GM21825 (cell line): Measurements from ENCODE around the gene GPC5.

ENCODE experiments used
- ATAC-seq: cut with Tn5 transposase; IDR thresholded peaks from one replicate; pipeline ENCODE4 v1.9.1; 2021; ENCODE audit warnings: mild to moderate bottlenecking, moderate library complexity; ENCODE audit not compliant: unreplicated experiment

The GPC5 gene

DNA sequence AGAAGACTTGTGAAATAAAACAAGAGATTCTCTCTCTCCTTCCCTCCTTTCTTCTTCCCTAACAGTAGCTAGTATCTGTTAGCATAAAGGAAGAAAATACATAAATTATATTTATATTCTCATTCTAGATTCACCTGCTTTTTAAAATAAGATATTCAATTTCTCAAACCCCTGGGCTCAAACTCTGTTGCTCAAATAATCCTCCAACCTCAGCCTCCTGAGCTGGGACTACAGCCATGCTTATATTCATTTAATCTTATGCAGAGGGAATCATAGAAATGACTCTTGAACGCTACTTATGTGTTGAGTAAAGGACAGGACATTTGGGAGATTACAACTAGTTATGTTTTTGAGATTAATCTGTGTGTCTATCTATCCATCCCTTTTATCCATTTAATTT lies 56.2 kb downstream of the GPC5 start:
- ATAC-seq = no peak

- no peak for ATAC-seq
Measured at GRCh38 chr13:91456837-91457236, 58.4 kb downstream of the GPC5 start.

GRCh38 chr13:91459485-91459884 lies 61.1 kb downstream of the GPC5 start:
- no peak for ATAC-seq

GRCh38 chr13:91464336-91464735 lies 65.9 kb downstream of the GPC5 start:
- no peak for ATAC-seq

DNA sequence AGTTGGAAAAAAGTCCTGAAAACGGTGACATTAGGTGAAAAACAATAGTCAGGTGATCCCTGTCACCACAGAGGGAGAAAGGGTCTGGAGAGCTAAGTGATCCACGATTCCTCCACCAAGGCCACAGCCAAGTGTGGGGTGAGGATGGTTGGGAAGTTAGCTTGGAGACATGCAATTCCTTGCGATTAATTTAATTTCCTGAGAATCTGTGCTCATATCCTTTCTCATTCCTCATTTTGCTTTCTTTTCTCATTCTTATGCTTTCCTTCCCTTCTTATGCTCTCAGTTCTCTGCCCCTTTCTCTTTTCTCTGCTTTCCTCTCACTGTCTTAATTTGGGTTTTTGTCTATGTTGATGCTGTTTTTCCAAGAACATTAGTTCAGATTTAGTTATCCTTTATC lies 68.8 kb downstream of the GPC5 start:
- no peak for ATAC-seq

GRCh38 chr13:91468301-91468700 lies 69.9 kb downstream of the GPC5 start:
- ATAC-seq = no peak

- no peak for ATAC-seq
Measured at GRCh38 chr13:91470084-91470621, 71.7 kb downstream of the GPC5 start.

- ATAC-seq = no peak
Measured at GRCh38 chr13:91470681-91471080, 72.3 kb downstream of the GPC5 start.

DNA sequence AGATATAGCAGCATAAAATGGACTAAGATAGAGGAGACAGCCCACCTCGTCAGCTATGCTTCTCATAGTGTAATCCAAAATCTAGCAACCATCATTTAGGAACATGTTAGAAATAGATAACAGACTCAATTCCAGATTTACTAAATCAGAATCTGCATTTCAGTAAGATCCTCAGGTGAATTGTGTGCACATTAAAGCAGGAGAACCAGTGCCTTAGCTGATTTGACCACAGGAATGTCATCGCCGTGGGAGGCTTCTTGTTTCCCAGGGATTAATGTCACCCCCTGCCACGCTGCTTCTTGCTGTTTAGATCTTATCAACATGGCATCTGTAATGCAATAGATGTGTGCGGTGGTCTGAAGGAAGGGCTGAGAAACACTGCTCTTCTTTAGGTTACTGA lies 84.0 kb downstream of the GPC5 start:
- ATAC-seq = no peak

GRCh38 chr13:91491980-91492379 lies 93.6 kb downstream of the GPC5 start:
- no peak for ATAC-seq

GRCh38 chr13:91493442-91493841 lies 95.0 kb downstream of the GPC5 start:
- no peak for ATAC-seq

DNA sequence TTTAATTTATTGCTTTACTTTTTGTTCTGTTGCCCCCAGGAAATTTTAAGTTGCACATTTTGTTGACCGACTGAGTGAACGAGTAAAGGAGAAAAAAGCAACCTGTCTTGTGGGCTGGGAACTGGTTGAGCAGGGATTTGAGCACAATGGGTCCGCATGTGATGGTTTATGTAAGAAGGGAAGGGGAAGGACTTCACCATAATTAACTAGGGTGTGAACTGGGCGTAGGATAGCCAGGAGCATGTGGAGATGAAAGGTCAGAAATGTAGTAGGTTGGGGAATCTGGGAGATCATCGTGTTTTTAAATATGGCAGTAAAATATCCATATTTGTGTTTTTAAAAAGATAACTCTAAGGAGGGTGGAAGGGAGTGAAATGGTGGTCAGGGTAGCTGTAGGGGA lies 99.9 kb downstream of the GPC5 start:
- no peak for ATAC-seq

DNA sequence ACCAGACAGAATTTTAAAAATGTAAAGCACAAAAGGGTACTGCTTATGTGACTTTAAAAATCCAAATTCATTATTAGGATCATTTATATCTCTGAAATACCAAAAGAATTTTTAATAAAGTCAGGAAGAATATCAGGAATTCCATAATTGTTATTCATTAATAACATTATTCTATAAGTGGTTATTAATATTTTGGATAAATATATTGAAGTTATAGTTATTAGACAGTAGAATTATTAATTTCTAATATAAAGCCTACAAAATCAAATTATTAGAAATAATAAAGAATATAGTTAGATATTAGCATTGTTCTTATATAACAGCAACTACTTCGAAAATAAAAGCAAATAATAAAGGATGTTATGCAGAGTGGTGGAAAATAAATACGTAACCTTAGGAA lies 105.8 kb downstream of the GPC5 start:
- ATAC-seq = no peak

DNA sequence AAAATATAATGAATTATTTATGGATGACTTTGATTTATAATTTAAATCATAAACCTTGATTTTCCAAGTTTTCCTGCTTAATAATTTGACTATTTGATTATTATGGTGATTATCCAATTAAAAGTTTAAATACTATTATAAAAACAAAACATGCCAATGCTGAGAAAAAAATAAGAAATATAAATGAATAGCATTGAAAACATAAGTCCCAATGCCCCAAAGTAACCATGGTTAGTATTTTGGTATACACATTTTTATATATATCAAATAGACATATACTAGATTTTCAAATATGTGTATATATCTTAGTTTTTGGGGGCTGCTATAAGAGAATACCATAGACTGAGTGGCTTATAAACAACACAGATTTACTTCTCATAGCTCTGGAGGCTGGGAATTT lies 108.3 kb downstream of the GPC5 start:
- no peak for ATAC-seq

DNA sequence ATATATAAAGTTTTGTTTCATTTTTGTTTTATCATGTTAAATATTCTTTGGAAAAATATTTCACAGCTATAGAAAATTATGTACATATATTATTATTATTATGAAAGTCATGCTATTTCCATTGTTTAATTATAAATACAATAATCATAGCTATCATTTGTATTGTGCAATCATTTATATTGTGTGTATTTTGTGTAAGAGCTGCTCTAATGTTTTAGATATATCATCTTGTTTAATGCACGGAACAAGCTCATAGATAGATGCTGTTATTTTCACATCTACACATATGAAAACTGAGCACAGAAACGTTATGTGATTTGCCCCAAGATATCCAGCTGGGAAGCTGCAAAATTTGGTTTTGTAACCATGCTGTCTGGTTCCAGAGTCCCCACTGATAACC lies 111.6 kb downstream of the GPC5 start:
- ATAC-seq = no peak

DNA sequence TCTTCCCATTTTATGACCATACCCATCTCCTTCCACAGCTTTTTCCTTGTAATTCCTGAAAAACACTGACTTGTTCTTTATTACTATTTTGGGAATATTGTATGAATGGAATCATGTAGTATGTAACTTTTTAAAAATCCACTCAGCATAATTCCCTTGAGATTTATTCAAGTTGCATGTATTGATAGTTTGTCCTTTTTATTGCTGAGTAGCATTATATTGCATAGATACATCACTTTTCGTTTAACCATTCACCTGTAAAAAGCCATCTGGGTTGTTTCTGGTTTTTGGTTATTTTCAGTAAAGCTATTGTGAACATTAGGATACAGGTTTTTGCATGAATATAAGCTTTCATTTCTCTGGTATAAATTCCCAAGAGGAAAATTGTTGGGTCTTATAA lies 115.4 kb downstream of the GPC5 start:
- ATAC-seq = no peak

- no peak for ATAC-seq
Measured at GRCh38 chr13:91516799-91517198, 118.4 kb downstream of the GPC5 start.

DNA sequence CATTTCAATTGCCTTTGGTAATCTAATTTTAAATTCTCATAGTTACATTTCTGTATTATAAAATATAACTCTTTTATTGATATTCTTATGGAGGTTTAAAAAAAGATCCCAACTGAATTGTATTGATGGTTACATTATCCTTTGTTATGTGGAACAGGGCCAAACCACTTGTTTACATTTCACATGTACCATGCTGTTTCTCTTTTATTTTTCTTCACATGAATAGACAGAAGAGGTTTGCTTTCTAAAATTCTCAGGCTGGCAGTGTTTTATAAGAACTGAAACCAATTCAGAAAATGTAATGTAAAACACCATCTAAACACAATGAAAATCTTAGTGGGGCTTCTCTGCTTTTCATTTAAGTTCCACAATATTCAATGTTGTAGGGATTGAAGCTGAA lies 122.5 kb downstream of the GPC5 start:
- no peak for ATAC-seq

DNA sequence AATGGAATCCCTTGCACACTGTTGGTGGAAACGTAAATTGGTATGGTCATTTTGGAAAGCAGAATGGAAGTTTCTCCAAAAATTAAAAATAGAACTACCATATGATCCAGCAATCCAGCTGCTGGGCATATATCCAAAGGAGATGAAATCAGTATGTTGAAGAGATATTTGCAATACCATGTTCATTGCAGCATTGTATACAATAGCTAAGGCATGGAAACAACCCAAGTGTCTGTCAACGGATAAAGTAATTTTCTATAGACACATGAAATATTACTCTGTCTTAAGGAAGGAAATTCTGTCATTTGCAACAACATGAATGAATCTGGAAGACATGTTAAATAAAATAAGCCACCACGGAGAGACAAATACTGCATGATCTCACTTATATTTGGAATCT lies 124.7 kb downstream of the GPC5 start:
- ATAC-seq = no peak

DNA sequence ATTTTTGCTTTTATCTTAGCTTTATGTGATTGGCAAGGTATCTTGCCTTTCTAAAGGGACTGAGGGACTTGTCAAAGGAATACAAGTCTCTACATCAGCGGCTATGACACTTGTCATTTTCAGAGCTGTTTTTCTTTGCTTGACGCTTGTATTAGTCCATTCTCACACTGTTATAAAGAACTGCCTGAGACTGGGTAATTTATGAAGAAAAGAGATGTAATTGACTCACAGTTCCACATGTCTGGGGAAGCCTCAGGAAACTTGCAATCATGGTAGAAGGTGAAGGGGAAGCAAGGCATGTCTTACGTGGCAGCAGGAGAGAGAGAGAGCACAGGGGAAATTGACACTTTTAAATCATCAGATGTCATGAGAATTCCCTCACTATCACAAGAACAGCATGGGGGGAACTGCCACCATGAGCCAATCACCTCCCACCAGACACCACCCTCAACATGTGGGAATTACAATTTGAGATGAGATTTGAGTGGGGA lies 128.2 kb downstream of the GPC5 start:
- no peak for ATAC-seq

DNA sequence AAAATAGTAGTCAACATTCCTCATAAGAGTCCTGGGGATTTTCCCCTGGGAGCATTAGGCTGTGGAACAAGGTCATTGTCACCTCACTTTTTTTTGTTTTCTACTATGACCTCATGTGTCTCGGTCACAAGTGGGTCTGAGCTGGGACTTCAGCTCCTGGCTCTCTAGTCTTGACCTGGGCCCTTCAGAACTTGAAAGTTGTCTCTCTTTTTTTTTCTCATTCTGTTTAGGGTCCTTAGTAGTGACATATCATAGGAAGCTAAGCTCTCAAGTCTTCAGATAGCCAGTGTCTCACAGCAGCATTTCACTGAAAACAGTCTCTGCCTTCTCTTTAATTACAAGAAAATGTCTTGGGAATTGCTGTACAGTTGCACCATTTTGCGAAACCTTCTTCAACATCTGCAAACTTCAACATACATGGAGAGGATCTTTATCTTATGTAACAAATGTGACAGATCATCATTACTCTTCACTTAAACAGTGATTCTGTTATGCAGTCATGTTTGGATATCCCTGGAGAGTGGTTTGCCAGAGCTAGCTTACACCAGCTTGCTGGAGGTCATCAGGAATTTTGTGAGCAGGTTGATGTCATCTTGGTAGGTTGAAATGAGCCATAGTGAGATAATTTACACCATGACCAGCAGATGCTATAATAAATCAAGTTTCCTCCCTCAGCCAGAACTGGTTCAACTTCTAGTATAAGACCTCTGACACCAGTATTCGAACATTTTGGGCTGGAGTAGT lies 131.5 kb downstream of the GPC5 start:
- ATAC-seq = no peak

- no peak for ATAC-seq
Measured at GRCh38 chr13:91531646-91532045, 133.2 kb downstream of the GPC5 start.

DNA sequence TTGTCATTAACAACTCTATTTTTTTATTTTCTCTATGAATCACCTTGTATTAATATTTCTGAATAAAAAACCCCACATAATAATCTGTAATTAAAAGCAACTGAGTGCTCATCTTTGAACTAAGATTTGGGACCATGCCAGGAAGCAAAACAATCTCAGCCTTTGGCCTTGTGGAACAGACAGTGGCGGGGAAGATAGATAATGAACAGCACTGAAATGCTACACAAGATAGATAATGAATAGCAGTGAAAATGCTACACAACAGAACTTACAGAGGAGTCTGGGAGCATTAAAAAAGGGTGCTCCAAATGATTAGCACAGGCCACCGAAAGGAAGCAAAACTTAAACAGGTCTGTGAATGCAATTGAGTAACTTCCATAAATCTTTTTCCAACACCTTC lies 134.9 kb downstream of the GPC5 start:
- ATAC-seq = no peak
